ENCODE measurements around the gene CXCL3. TPM values are rescaled to one million over a fixed set of nuclear protein-coding genes. Genes with fewer than 3 reads are reported as not detected.
A peak's percentile ranks its signal among the peaks of the same experiment; 100 is the strongest.

The CXCL3 gene
- total RNA-seq, 2 experiments from 2014 or later, result 0.30 to 0.61 TPM

GRCh38 chr4:74058048-74058651 is 19.7 kb upstream of the CXCL3 start:
- H3K4me3 ChIP-seq (ENCODE audit: low read length), result no peak overlapping the region
- no peaks in the 10 kb centered on the region for H3K4me1 Mint-ChIP-seq (ENCODE audit: low read depth)
- H3K27ac ChIP-seq (ENCODE audit: low read depth in 1 of 2, low read length in 2 of 2), result no peak overlapping the region
- H3K27me3 ChIP-seq (ENCODE audit: control insufficient read depth in 1 of 2, insufficient read depth in 2 of 2, low read length in 2 of 2), result no peaks in the 10 kb centered on the region
- POLR2A ChIA-PET, result no interaction called here
- H3K36me3 Mint-ChIP-seq (ENCODE audit: low read depth), result no peaks in the 10 kb centered on the region
- CTCF ChIA-PET, result no interaction called here
- ATAC-seq (ENCODE audit: poor library complexity) (no peak), DNase-seq (no peak)
- no peaks in the 10 kb centered on the region for H3K9me3 Mint-ChIP-seq
- no peaks in the 10 kb centered on the region for H3K36me3 ChIP-seq (ENCODE audit: insufficient read depth, low read length)
- H3K27ac Mint-ChIP-seq, result no peak overlapping the region
- no peaks in the 10 kb centered on the region for H3K27me3 Mint-ChIP-seq
- no peak for TF ChIP-seq CTCF (IDR thresholded peaks at IDR 0.05)
- H3K4me3 Mint-ChIP-seq, result no peak overlapping the region
- intact Hi-C loops (cut with DNase I, micrococcal nuclease), result no loop called here
- no peaks in the 10 kb centered on the region for H3K4me1 ChIP-seq (ENCODE audit: insufficient read depth, low read length)
- H3K9me3 ChIP-seq (ENCODE audit: control insufficient read depth in 1 of 2, insufficient read depth in 1 of 2, low read length in 2 of 2), result no peaks in the 10 kb centered on the region

- ATAC-seq (ENCODE audit: poor library complexity), result no peak
Observed at GRCh38 chr4:74057588-74057987, 19.1 kb upstream of the CXCL3 start.

GRCh38 chr4:74056858-74057562 is 18.5 kb upstream of the CXCL3 start:
- H3K36me3 Mint-ChIP-seq (ENCODE audit: low read depth), result no peaks in the 10 kb centered on the region
- H3K36me3 ChIP-seq (ENCODE audit: insufficient read depth, low read length), result no peaks in the 10 kb centered on the region
- no peaks in the 10 kb centered on the region for H3K27me3 Mint-ChIP-seq
- TF ChIP-seq CTCF (IDR thresholded peaks at IDR 0.05), result no peak
- H3K4me3 ChIP-seq (ENCODE audit: low read length), result no peak overlapping the region
- ChIA-PET CTCF (no interaction called here), POLR2A (no interaction called here)
- no peak overlapping the region for H3K27ac ChIP-seq (ENCODE audit: low read depth in 1 of 2, low read length in 2 of 2)
- H3K27ac Mint-ChIP-seq, result no peak overlapping the region
- H3K9me3 ChIP-seq (ENCODE audit: control insufficient read depth in 1 of 2, insufficient read depth in 1 of 2, low read length in 2 of 2), result no peaks in the 10 kb centered on the region
- H3K4me3 Mint-ChIP-seq, result no peak overlapping the region
- H3K27me3 ChIP-seq (ENCODE audit: control insufficient read depth in 1 of 2, insufficient read depth in 2 of 2, low read length in 2 of 2), result no peaks in the 10 kb centered on the region
- H3K4me1 Mint-ChIP-seq (ENCODE audit: low read depth), result no peaks in the 10 kb centered on the region
- ATAC-seq (ENCODE audit: poor library complexity) (no peak), DNase-seq (peak in 2 of 14 experiments; percentile 27 to 32)
- H3K4me1 ChIP-seq (ENCODE audit: insufficient read depth, low read length), result no peaks in the 10 kb centered on the region
- peaks cover 3% of the 10 kb centered on the region for H3K9me3 Mint-ChIP-seq
- intact Hi-C loops (cut with DNase I, micrococcal nuclease), result no loop called here

More at GRCh38 chr4:74057588-74057987, 19.1 kb upstream of the CXCL3 start:
- ChIA-PET POLR2A (no interaction called here), CTCF (no interaction called here)
- no peaks in the 10 kb centered on the region for H3K4me1 ChIP-seq (ENCODE audit: insufficient read depth, low read length)
- no peaks in the 10 kb centered on the region for H3K36me3 Mint-ChIP-seq (ENCODE audit: low read depth)
- no peaks in the 10 kb centered on the region for H3K36me3 ChIP-seq (ENCODE audit: insufficient read depth, low read length)
- H3K9me3 ChIP-seq (ENCODE audit: control insufficient read depth in 1 of 2, insufficient read depth in 1 of 2, low read length in 2 of 2), result no peaks in the 10 kb centered on the region
- H3K9me3 Mint-ChIP-seq, result no peaks in the 10 kb centered on the region
- H3K27ac ChIP-seq (ENCODE audit: low read depth in 1 of 2, low read length in 2 of 2), result no peak overlapping the region
- no peak overlapping the region for H3K27ac Mint-ChIP-seq
- H3K4me3 ChIP-seq (ENCODE audit: low read length), result no peak overlapping the region
- TF ChIP-seq CTCF (IDR thresholded peaks at IDR 0.05), result no peak
- H3K27me3 ChIP-seq (ENCODE audit: control insufficient read depth in 1 of 2, insufficient read depth in 2 of 2, low read length in 2 of 2), result no peaks in the 10 kb centered on the region
- H3K4me1 Mint-ChIP-seq (ENCODE audit: low read depth), result no peaks in the 10 kb centered on the region
- no peak overlapping the region for H3K4me3 Mint-ChIP-seq
- DNase-seq, result no peak
- intact Hi-C loops (cut with DNase I, micrococcal nuclease), result no loop called here
- no peaks in the 10 kb centered on the region for H3K27me3 Mint-ChIP-seq

Data from CD4-positive, alpha-beta T cell (primary cell).